GM18502 (cell line): Measurements from ENCODE around the gene FBRSL1.

Experiments
- ATAC-seq: cut with Tn5 transposase; IDR thresholded peaks from one replicate; pipeline ENCODE4 v1.9.1; 2021; ENCODE audit warnings: mild to moderate bottlenecking; ENCODE audit not compliant: unreplicated experiment, poor library complexity

FBRSL1 gene

GRCh38 chr12:132534076-132534475 is 44.1 kb downstream of the FBRSL1 start:
- ATAC-seq, result no peak

- no peak for ATAC-seq
These were observed 45.1 kb downstream of the FBRSL1 start for GRCh38 chr12:132535019-132535418.

GRCh38 chr12:132536102-132536876 is 46.3 kb downstream of the FBRSL1 start:
- no peak for ATAC-seq

DNA sequence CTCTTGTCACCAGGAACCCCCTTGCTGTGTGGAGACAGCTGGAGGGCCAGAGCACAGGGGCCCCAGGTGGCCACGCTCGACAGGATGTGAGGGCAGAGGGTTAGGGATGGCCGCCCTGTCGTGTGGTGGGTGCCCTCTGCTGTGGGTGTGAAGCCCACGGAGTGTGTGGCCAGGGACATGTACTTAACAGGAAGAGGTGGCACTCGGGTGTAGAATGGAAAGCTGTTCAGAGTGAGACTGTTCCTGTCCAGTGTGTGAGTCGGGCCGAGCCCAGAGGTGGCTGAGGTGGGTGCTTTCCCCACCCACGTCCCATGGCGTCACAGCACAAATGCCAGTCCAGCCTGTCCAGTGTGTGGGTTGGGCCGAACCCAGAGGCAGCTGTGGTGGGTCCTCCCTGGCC is 47.1 kb downstream of the FBRSL1 start:
- ATAC-seq, result no peak

GRCh38 chr12:132537836-132538662 is 48.1 kb downstream of the FBRSL1 start:
- no peak for ATAC-seq

DNA sequence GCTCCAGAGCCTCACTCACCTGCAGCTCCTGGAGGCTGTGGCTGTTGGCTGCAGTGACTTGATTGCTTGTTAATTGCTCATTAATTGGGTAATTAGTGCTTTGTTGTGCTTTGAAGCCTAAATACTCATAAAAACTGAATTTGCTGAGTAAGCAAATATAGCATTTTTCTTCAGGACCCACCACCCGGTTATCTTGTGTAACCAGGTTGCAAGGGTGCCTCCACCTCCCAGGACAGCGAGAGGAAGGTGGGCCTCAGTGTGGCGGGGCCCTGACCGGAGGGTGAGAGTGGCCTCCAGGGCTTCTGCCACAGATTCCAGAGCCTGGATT is 48.7 kb downstream of the FBRSL1 start:
- no peak for ATAC-seq

DNA sequence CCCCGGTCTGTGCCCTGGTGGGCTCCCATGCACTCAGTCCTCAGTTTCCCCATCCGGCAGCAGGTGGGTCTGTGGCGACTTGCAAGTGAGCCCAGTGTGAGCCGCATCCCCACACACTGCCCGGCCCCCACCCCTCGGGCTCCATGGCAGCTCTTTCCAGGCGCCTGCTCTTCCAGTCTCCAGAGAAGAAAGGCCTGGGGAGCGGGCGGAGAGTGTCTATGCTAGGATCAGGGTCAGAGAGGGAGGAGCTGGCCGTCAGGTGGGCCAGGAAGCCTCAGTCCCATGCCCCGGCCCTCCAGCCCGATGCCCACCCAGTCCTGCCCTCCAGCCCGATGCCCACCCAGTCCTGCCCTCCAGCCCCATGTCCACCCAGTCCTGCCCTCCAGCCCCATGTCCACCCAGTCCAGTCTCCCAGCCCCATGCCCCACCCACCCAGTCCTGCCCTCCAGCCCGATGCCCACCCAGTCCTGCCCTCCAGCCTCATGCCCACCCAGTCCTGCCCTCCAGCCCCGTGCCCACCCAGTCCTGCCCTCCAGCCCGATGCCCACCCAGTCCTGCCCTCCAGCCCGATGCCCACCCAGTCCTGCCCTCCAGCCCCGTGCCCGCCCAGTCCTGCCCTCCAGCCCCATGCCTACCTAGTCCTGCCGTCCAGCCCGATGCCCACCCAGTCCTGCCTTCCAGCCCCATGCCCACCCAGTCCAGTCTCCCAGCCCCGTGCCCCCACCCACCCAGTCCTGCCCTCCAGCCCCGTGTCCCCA is 49.2 kb downstream of the FBRSL1 start:
- ATAC-seq, result no peak

DNA sequence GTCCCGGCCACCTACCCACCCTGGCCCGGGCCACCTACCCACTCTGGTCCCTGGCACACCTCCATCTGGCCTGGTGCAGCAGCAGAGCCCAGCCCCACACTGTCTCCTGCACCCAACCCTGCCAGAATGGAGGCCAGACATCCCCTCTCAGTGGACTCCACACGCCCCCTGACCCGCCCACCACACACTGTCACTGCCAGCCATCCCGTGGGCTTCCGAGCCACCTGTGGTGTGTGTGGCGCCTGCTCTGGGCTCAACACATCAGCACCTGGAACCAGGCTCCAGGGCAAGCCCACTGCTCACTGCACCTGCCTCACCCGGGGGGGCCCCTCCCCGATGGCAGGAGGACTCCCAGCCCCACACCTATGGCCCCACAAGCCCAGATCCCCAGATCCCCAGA is 50.5 kb downstream of the FBRSL1 start:
- ATAC-seq, result no peak

GRCh38 chr12:132541200-132541599 is 51.2 kb downstream of the FBRSL1 start:
- ATAC-seq, result no peak

DNA sequence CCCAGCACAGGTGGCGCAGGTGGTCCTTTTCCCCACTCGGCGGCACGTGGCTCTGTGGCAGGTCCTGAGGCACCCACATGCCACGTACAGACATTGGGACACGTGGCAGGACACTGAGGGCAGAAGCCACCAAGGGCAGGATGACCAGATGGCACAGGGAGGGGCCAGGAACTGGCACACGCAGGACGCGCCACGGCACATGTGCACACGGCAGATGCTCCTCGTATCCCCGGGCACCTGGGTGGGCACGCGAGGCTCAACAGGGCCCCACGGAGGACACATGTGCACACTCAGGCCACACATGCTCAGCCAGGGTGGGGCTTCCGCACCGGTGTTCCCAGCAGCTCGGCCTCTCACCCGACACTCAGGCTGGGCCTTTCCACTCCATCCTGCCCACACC is 52.0 kb downstream of the FBRSL1 start:
- no peak for ATAC-seq

DNA sequence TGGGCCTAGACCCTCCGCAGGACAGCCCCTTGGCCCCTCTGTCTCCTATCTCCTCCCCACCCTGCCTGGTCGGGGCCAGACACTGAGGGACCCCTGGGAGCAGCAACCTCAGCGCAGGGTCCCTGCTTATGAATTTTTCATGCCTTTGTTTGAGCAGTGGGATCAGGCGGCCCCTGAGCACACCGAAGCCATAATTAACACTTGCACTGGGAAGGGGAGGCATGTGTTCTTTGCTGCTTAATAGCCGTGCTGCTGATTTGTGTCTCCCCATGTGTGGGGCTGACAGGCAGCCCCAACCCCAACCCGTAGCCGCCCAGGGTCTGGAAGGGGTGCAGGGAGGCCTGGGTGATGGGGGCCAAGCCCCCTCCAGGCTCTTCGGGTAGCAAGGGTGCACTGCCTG is 52.7 kb downstream of the FBRSL1 start:
- ATAC-seq, result no peak

GRCh38 chr12:132543298-132544079 is 53.5 kb downstream of the FBRSL1 start:
- no peak for ATAC-seq

DNA sequence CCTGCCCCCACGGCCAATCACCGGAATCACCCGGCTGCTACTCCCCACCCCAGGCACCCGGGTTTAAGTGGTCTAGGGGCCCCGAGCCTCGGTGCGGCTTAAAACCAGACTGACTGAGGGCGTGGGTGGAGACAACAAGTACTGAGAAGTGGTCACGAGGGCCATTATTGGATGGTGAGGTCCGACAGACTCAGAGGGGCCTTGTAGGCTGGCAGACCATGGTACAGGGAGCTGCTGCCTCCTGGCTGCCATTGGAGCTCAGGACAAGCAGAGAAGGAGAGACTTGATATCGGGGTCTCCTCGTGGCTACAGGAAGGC is 54.1 kb downstream of the FBRSL1 start:
- ATAC-seq, result no peak

DNA sequence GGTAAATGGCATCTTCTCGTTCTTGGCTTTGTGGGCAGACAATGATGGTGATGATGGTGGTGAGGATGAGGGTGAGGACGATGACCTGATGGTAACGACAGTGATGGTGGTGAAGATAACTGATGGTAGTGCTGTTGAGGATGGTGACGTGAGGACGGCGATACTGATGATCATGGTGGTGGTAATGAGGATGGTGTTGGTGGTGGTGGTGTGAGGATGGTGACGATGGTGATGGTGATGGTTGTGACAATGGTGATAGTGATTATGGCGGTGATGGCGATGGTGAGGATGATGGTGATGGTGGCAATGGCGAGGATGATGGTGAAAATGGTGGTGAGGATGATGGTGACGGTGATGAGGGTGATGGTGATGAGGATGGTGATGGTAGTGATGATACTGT is 54.5 kb downstream of the FBRSL1 start:
- no peak for ATAC-seq

DNA sequence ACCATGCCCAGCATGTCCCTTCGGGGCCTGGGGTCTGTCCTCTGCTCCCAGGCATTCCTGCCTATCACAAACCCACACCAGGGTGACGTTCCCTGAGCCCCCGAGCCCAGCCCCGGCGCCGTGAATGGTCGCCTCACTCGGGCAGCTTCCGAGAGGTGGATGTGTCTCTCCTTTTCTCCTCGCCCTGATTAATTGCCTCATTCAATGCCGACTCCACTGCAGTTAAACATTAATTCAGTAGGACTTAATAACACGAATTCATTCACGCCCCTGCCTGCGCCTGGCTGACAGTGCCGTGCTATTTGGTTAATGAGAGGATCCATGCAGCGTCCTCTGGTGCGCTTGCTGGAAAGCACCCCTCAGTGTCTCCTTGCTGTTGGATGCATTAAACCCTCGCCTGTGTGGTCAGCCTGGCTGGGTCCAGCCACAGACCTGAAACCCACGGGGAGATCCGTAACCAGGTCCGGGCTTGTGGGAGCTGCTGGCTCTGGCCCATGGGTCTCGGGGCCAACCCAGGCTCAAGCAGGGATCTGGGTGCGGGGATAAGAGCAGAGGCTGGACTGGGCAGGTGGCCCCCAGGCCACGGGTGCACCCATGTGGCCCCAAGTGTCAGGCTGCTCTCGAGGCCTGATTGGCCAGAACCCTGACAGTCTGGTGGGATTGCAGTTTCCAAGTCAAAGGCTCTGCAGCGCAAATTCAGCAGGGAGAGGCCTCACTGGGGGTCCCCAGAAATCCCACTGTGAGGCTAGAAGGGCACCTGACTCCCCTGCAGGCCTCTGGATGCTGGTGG is 55.4 kb downstream of the FBRSL1 start:
- no peak for ATAC-seq

- ATAC-seq, result no peak
These were observed 56.0 kb downstream of the FBRSL1 start for GRCh38 chr12:132545955-132546354.

DNA sequence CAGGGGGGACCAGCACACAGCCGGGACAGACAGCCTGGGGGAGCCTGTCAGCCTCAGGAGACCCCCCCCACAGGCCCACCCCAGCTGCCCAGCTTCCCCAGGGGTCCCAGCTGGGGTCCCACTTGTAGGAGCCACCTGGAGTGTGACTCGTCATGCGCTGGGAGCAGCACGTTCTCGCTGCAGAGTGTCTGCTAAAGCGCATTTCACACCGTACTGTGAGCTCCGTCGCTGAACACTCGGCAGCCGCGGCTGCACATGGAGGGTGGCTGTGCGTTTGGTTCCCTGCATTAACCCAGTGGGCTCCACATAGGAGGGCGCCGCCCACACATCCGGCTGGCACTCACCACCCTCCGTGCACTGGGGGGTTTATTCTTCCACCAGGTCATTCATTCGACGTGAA is 56.7 kb downstream of the FBRSL1 start:
- no peak for ATAC-seq

- ATAC-seq, result no peak
These were observed 57.3 kb downstream of the FBRSL1 start for GRCh38 chr12:132547205-132547740.

GRCh38 chr12:132548430-132549058 is 58.6 kb downstream of the FBRSL1 start:
- no peak for ATAC-seq
